SK-N-SH (cell line): Measurements from ENCODE around the gene TDO2. TPM values are rescaled to one million over a fixed set of nuclear protein-coding genes. Genes with fewer than 3 reads are reported as not detected.

Experiments used
- CTCF ChIA-PET: fragments of 300-600, 350-600 bp; formaldehyde crosslinking; extraction: SDS; loops from one replicate; lab custom pipeline; 2021; lab: Yijun Ruan, JAX
- POLR2A ChIA-PET: fragments of 350-600 bp; sonication (Branson Sonifier 250); formaldehyde crosslinking; extraction: SDS; loops from one replicate; lab custom pipeline; 2020; ENCODE audit warnings: antibody characterized with exemption, inconsistent platforms; lab: Yijun Ruan, JAX
- DNase-seq: peaks from one replicate; pipeline ENCODE4 v3.0.0; 2012
- H2AFZ ChIP-seq: fragments of 200-600 bp; sonication (generic); 2 replicates; pipeline ENCODE4 v1.8.1; 2016; ENCODE audit warnings: antibody characterized with exemption, mild to moderate bottlenecking, low read depth
- H3F3A ChIP-seq: fragments of 200-600 bp; sonication (generic); replicated peaks from 2 replicates; pipeline ENCODE3; 2016; ENCODE audit warnings: antibody characterized with exemption, mild to moderate bottlenecking; ENCODE audit not compliant: insufficient read depth
- H3K27ac ChIP-seq, 2 experiments: fragments of 200-500 bp in 1 of 2; fragments of 200-600 bp in 1 of 2; sonication (Bioruptor generic) in 1 of 2; sonication (generic), shearing (Covaris generic) in 1 of 2; 2 replicates each; pipeline versions ENCODE4 v1.5.1 to v1.6.1; 2014 to 2016; ENCODE audit warnings: low read depth in 2 of 2, inconsistent platforms in 1 of 2, low read length in 1 of 2, mild to moderate bottlenecking in 1 of 2, mixed read lengths in 1 of 2
- H3K27me3 ChIP-seq: fragments of 200-600 bp; sonication (generic), shearing (Covaris generic); 2 replicates; pipeline ENCODE4 v1.6.1; 2016; ENCODE audit warnings: mixed run types; ENCODE audit not compliant: insufficient read depth
- H3K36me3 ChIP-seq, 2 experiments: fragments of 200-500 bp in 1 of 2; fragments of 200-600 bp in 1 of 2; sonication (Bioruptor generic) in 1 of 2; sonication (generic) in 1 of 2; replicated peaks in 1 of 2; 2 replicates each; pipeline versions ENCODE3 to v1.5.1; 2014 to 2016; ENCODE audit warnings: low read length in 1 of 2, mild to moderate bottlenecking in 1 of 2; ENCODE audit not compliant: insufficient read depth in 2 of 2, control insufficient read depth in 1 of 2
- H3K4me1 ChIP-seq, 2 experiments: fragments of 200-500 bp in 1 of 2; fragments of 200-600 bp in 1 of 2; sonication (Bioruptor generic) in 1 of 2; sonication (generic), shearing (Covaris generic) in 1 of 2; 2 replicates each; pipeline versions ENCODE4 v1.5.1 to v1.6.1; 2014 to 2016; ENCODE audit warnings: low read depth in 1 of 2, low read length in 1 of 2, mixed run types in 1 of 2; ENCODE audit not compliant: insufficient read depth in 2 of 2, control insufficient read depth in 1 of 2
- H3K4me2 ChIP-seq: fragments of 200-600 bp; sonication (generic), shearing (Covaris generic); 2 replicates; pipeline ENCODE4 v1.6.1; 2017; ENCODE audit warnings: mixed run types
- H3K4me3 ChIP-seq, 2 experiments: fragments of 200-500 bp in 1 of 2; fragments of 200-600 bp in 1 of 2; sonication (Bioruptor generic) in 1 of 2; sonication (generic), shearing (Covaris generic) in 1 of 2; 2 replicates each; pipeline versions ENCODE4 v1.5.1 to v1.8.1; 2014 to 2016; ENCODE audit warnings: low read depth in 2 of 2, inconsistent platforms in 1 of 2, low read length in 1 of 2, mild to moderate bottlenecking in 1 of 2, mixed read lengths in 1 of 2, moderate library complexity in 1 of 2
- H3K79me2 ChIP-seq: fragments of 200-600 bp; sonication (generic); 2 replicates; pipeline ENCODE4 v1.8.1; 2017; ENCODE audit warnings: mild to moderate bottlenecking; ENCODE audit not compliant: insufficient read depth
- H3K9ac ChIP-seq: fragments of 200-600 bp; sonication (generic); 2 replicates; pipeline ENCODE4 v1.6.1; 2017; ENCODE audit warnings: mixed run types
- H3K9me2 ChIP-seq: fragments of 200-600 bp; sonication (generic); 2 replicates; pipeline ENCODE4 v1.6.1; 2017; ENCODE audit warnings: mixed run types
- H3K9me3 ChIP-seq: fragments of 200-600 bp; sonication (generic); 2 replicates; pipeline ENCODE4 v1.6.1; 2017; ENCODE audit warnings: mixed run types, mild to moderate bottlenecking, moderate library complexity
- H4K20me1 ChIP-seq: fragments of 200-600 bp; sonication (generic); 2 replicates; pipeline ENCODE4 v1.6.1; 2017; ENCODE audit warnings: mild to moderate bottlenecking, mixed run types; ENCODE audit not compliant: insufficient read depth
- ELF1 ChIP-seq: IDR thresholded peaks from 2 replicates; pipeline ENCODE4 v1.4.0; 2012
- EP300 ChIP-seq, 2 experiments: IDR thresholded peaks; 2 replicates each; pipeline versions ENCODE4 v1.4.0 to v1.6.1; 2012; ENCODE audit warnings: borderline replicate concordance in 1 of 2, low read depth in 1 of 2, low read length in 1 of 2
- EZH2phosphoT487 ChIP-seq: fragments of 200-600 bp; sonication (generic); IDR thresholded peaks from 2 replicates; pipeline ENCODE4 v1.6.1; 2017; ENCODE audit warnings: low read depth, mixed run types, mild to moderate bottlenecking, antibody characterized with exemption, moderate library complexity, borderline replicate concordance
- FOSL2 ChIP-seq: IDR thresholded peaks from 2 replicates; pipeline ENCODE4 v1.4.0; 2012; ENCODE audit warnings: low read depth, mild to moderate bottlenecking, moderate library complexity, borderline replicate concordance
- FOXM1 ChIP-seq: IDR thresholded peaks from 2 replicates; pipeline ENCODE4 v1.4.0; 2012; ENCODE audit warnings: low read depth, mild to moderate bottlenecking
- GATA2 ChIP-seq: sonication (generic); formaldehyde crosslinking; IDR thresholded peaks from 2 replicates; pipeline ENCODE4 v1.5.0; 2020; ENCODE audit warnings: mild to moderate bottlenecking, missing genetic modification reagents
- MXI1 ChIP-seq: IDR thresholded peaks from 2 replicates; pipeline ENCODE4 v1.6.1; 2012; ENCODE audit warnings: mild to moderate bottlenecking, low read depth, low read length, improper control_type of control experiment
- NFIC ChIP-seq: IDR thresholded peaks from 2 replicates; pipeline ENCODE4 v1.4.0; 2012; ENCODE audit warnings: borderline replicate concordance
- NRF1 ChIP-seq: IDR thresholded peaks from 2 replicates; pipeline ENCODE4 v1.6.1; 2012; ENCODE audit warnings: low read depth, mild to moderate bottlenecking, low read length
- POLR2AphosphoS5 ChIP-seq: IDR thresholded peaks from 2 replicates; pipeline ENCODE4 v1.6.1; 2012; ENCODE audit warnings: low read depth, low read length
- RAD21 ChIP-seq: IDR thresholded peaks from 2 replicates; pipeline ENCODE4 v1.6.1; 2012; ENCODE audit warnings: mild to moderate bottlenecking, low read length
- RFX5 ChIP-seq: IDR thresholded peaks from 2 replicates; pipeline ENCODE4 v1.6.1; 2012; ENCODE audit warnings: mild to moderate bottlenecking, improper control_type of control experiment, low read length
- RXRA ChIP-seq: IDR thresholded peaks from 2 replicates; pipeline ENCODE4 v1.4.0; 2012; ENCODE audit warnings: low read depth, mild to moderate bottlenecking, borderline replicate concordance
- SIN3A ChIP-seq: IDR thresholded peaks from 2 replicates; pipeline ENCODE4 v1.6.1; 2012; ENCODE audit warnings: low read depth, mild to moderate bottlenecking, low read length, moderate library complexity, borderline replicate concordance
- SMC3 ChIP-seq: IDR thresholded peaks from 2 replicates; pipeline ENCODE4 v1.6.1; 2012; ENCODE audit warnings: low read depth, low read length, improper control_type of control experiment
- TAF1 ChIP-seq: IDR thresholded peaks from 2 replicates; pipeline ENCODE4 v1.6.1; 2012; ENCODE audit warnings: low read depth, mild to moderate bottlenecking, low read length, moderate library complexity, borderline replicate concordance
- TCF12 ChIP-seq: IDR thresholded peaks from 2 replicates; pipeline ENCODE4 v1.4.0; 2012
- YY1 ChIP-seq: IDR thresholded peaks from 2 replicates; pipeline ENCODE4 v1.4.0; 2012; ENCODE audit warnings: low read depth, mild to moderate bottlenecking
- WGBS: methylation state at CpG from one replicate; pipeline ENCODE4 v1.1.6; 2017; ENCODE audit warnings: low lambda C conversion rate; 5-methylcytosine and 5-hydroxymethylcytosine counted together
- polyA plus RNA-seq, 3 experiments: library from polyadenylated mRNA; depleted of rRNA; stranded (reverse); fragments of >200 nt; gene quantifications; 2 replicates each; pipeline ENCODE4 v1.2.3, GENCODE V29; 2012
- TF ChIP-seq, protein P1 (sequence below): fragments of 150-350 bp; IDR thresholded peaks from 2 replicates; pipeline ENCODE4 v1.6.1; 2017; ENCODE audit warnings: antibody characterized with exemption, low read length, low read depth, borderline replicate concordance
- TF ChIP-seq, protein P2 (sequence below): fragments of 200-600 bp; sonication (generic); IDR thresholded peaks from 2 replicates; pipeline ENCODE4 v1.6.1; 2017; ENCODE audit warnings: antibody characterized with exemption, mild to moderate bottlenecking, moderate library complexity
- TF ChIP-seq, protein P3 (sequence below): IDR thresholded peaks from 2 replicates; pipeline ENCODE4; 2012
- TF ChIP-seq, protein P4 (sequence below): IDR thresholded peaks from 2 replicates; pipeline ENCODE4 v1.4.0; 2012; ENCODE audit warnings: low read depth

Gene TDO2
- polyA plus RNA-seq, 1 of the 3 experiments (the other 2 are of a cell fraction): not detected

DNA sequence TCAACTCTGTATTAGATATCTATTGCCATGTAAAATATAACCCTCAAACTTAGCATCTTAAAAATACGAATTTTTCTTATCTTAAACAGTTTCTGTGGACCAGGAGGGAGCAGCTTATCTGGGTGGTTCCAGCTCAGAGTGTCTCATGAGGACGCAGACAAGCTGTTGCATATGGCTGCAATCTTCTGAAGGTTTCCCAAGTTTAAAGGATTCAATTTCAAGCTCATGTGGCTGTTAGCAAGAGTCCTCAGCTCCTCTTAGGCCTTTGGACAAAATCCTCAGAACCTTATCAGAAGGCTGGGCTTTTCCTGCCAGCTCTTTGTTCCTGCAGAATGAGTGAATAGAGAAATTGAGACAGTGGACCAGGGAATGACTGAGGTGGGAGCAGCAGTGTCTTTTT is 53.0 kb downstream of the TDO2 start:
- TF ChIP-seq FOXM1 (no peak), NFIC (no peak), POLR2AphosphoS5 (no peak), EZH2phosphoT487 (no peak)
- TF ChIP-seq, protein P1, sequence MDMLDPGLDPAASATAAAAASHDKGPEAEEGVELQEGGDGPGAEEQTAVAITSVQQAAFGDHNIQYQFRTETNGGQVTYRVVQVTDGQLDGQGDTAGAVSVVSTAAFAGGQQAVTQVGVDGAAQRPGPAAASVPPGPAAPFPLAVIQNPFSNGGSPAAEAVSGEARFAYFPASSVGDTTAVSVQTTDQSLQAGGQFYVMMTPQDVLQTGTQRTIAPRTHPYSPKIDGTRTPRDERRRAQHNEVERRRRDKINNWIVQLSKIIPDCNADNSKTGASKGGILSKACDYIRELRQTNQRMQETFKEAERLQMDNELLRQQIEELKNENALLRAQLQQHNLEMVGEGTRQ: no peak
- CTCF ChIA-PET: interaction anchor here (0.8 to 1.2 kb wide), 2 partner anchors 12 to 1267 kb away, joined by 3 to 4 read pairs; no protein-coding TSS in a partner anchor

DNA sequence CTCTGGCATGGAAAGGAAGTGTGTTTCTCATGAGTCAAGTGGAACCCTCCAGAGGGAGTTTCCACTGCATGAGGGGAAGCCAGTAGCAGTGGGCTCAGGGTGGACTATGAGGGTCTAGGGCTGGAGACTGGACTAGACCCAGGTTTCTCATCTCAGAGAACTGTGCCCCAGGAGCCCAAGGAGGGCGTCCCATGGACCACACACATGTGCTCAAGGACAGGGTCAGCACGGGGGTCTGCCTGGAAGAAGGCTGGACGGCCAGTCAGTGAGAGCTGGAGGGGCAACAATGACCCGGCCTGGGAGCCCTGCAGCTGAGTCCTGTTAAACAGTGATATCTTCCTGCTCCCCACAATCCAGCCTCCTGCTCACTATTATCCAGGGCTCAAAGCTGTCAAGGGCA is 55.9 kb downstream of the TDO2 start:
- POLR2A ChIA-PET: no interaction called here
- CTCF ChIA-PET: interaction anchor here (1.1 kb wide), 1 partner anchor 149 kb away, joined by 3 read pairs; no protein-coding TSS in a partner anchor
- no peak overlapping the region for H2AFZ ChIP-seq
- TF ChIP-seq MXI1 (no peak), RXRA (no peak), SIN3A (no peak), EP300 (IDR thresholded peaks at IDR 0.05; ENCODE audit: borderline replicate concordance in 1 of 2, low read depth in 1 of 2, low read length in 1 of 2) (no peak), NRF1 (no peak), SMC3 (no peak), FOSL2 (no peak), GATA2 (CRISPR knock-in tag) (no peak), RAD21 (no peak), RFX5 (no peak), EZH2phosphoT487 (no peak), YY1 (no peak), TCF12 (no peak), TAF1 (no peak), ELF1 (no peak), NFIC (no peak)
- TF ChIP-seq, protein P2, sequence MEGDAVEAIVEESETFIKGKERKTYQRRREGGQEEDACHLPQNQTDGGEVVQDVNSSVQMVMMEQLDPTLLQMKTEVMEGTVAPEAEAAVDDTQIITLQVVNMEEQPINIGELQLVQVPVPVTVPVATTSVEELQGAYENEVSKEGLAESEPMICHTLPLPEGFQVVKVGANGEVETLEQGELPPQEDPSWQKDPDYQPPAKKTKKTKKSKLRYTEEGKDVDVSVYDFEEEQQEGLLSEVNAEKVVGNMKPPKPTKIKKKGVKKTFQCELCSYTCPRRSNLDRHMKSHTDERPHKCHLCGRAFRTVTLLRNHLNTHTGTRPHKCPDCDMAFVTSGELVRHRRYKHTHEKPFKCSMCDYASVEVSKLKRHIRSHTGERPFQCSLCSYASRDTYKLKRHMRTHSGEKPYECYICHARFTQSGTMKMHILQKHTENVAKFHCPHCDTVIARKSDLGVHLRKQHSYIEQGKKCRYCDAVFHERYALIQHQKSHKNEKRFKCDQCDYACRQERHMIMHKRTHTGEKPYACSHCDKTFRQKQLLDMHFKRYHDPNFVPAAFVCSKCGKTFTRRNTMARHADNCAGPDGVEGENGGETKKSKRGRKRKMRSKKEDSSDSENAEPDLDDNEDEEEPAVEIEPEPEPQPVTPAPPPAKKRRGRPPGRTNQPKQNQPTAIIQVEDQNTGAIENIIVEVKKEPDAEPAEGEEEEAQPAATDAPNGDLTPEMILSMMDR: no peak
- TF ChIP-seq, protein P3, sequence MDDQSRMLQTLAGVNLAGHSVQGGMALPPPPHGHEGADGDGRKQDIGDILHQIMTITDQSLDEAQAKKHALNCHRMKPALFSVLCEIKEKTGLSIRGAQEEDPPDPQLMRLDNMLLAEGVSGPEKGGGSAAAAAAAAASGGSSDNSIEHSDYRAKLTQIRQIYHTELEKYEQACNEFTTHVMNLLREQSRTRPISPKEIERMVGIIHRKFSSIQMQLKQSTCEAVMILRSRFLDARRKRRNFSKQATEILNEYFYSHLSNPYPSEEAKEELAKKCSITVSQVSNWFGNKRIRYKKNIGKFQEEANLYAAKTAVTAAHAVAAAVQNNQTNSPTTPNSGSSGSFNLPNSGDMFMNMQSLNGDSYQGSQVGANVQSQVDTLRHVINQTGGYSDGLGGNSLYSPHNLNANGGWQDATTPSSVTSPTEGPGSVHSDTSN: no peak
- TF ChIP-seq, protein P4, sequence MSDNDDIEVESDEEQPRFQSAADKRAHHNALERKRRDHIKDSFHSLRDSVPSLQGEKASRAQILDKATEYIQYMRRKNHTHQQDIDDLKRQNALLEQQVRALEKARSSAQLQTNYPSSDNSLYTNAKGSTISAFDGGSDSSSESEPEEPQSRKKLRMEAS: no peak
- TF ChIP-seq, protein P1: no peak
- no peaks in the 10 kb centered on the region for H3K9me2 ChIP-seq
- no peak for DNase-seq
- H3K27ac ChIP-seq: no peak overlapping the region
- no peaks in the 10 kb centered on the region for H3K4me1 ChIP-seq
- no peaks in the 10 kb centered on the region for H3F3A ChIP-seq
- H4K20me1 ChIP-seq: no peaks in the 10 kb centered on the region
- no peaks in the 10 kb centered on the region for H3K36me3 ChIP-seq
- H3K4me2 ChIP-seq: no peak overlapping the region
- WGBS: 25% methylated on average over 2 of the region's 4 CpGs
- no peaks in the 10 kb centered on the region for H3K27me3 ChIP-seq
- H3K79me2 ChIP-seq: no peaks in the 10 kb centered on the region
- no peak overlapping the region for H3K9ac ChIP-seq
- H3K9me3 ChIP-seq: no peaks in the 10 kb centered on the region
- no peak overlapping the region for H3K4me3 ChIP-seq

More for the DNA sequence above, 53.0 kb downstream of the TDO2 start:
- Histone ChIP-seq H3K4me2 (no peak overlapping the region), H3K4me3 (no peak overlapping the region), H3K27me3 (no peaks in the 10 kb centered on the region), H3K4me1 (peaks cover 0 to 5% of the 10 kb centered on the region in 2 experiments; a peak in 2 of 4 replicates), H3K9ac (no peak overlapping the region), H3K36me3 (no peaks in the 10 kb centered on the region), H3K27ac (no peak overlapping the region), H4K20me1 (no peaks in the 10 kb centered on the region), H3F3A (peaks cover 4% of the 10 kb centered on the region), H3K9me2 (no peaks in the 10 kb centered on the region), H3K9me3 (no peaks in the 10 kb centered on the region), H2AFZ (no peak overlapping the region), H3K79me2 (no peaks in the 10 kb centered on the region)
- 56% methylated on average over 2 of the region's 2 CpGs for WGBS
- no peak for DNase-seq
- POLR2A ChIA-PET: no interaction called here
